Measurements from ENCODE around the gene ANKDD1A.

ANKDD1A gene

GRCh38 chr15:64925335-64926330, 13.9 kb downstream of the ANKDD1A start:
- no peak for DNase-seq (ENCODE audit: low read depth)

GRCh38 chr15:64926661-64927060, 15.0 kb downstream of the ANKDD1A start:
- DNase-seq (ENCODE audit: low read depth), result no peak

DNA sequence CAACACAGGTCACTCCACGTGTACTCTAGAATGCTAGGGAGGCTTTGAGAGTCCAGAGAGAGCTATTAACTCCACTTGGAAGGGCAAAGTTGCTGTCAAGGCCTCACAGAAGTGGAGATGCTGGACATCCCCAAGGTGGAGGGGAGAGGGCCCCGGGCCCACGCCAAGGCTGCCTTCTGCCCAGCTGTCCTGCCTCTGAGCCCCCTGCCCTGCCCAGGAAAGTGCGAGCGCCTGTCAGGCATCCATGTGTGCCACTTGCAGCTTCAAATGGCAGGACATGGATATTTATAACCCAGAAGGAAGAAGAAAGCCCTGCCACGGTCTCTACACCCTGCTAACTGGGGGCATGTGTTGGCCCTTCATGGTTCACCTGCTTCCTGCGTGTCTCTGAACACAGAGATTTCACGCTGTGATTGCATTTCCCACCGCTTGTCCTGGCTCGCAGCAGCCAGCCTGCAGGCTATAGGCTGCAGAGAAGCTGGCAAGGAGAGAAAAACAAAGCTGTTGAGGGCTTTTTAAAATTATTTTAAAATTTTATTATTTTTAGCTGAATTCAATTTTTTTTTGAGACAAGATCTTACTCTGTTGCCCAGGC, 17.0 kb downstream of the ANKDD1A start:
- DNase-seq (ENCODE audit: low read depth), result no peak

GRCh38 chr15:64930019-64930652, 18.4 kb downstream of the ANKDD1A start:
- no peak for DNase-seq (ENCODE audit: low read depth)

- DNase-seq (ENCODE audit: low read depth), result no peak
Observed at GRCh38 chr15:64930778-64931371, 19.2 kb downstream of the ANKDD1A start.

GRCh38 chr15:64931381-64931780, 19.7 kb downstream of the ANKDD1A start:
- DNase-seq (ENCODE audit: low read depth), result no peak

GRCh38 chr15:64934023-64934422, 22.3 kb downstream of the ANKDD1A start:
- DNase-seq (ENCODE audit: low read depth), result no peak

DNA sequence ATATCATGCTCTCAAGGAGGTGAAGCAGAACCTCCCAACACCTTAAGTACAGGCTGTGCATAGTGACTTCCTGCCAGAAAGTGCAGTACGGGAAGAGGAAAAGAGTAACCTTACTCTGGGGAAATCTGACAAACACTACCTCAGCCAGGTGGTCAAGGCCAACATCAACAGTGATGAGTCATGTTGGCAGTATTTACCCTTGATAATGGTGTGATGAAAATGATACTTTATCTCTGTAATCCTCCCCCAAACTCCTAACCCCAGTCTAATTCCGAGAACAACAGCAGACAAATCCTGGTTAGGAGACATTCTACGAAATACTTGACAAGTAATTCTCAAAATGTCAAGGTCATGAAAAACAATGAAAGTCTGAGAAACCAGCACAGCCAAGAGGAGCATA, 26.5 kb downstream of the ANKDD1A start:
- DNase-seq (ENCODE audit: low read depth), result no peak

GRCh38 chr15:64942356-64942755, 30.7 kb downstream of the ANKDD1A start:
- DNase-seq (ENCODE audit: low read depth), result no peak

GRCh38 chr15:64943512-64944225, 32.0 kb downstream of the ANKDD1A start:
- no peak for DNase-seq (ENCODE audit: low read depth)

DNA sequence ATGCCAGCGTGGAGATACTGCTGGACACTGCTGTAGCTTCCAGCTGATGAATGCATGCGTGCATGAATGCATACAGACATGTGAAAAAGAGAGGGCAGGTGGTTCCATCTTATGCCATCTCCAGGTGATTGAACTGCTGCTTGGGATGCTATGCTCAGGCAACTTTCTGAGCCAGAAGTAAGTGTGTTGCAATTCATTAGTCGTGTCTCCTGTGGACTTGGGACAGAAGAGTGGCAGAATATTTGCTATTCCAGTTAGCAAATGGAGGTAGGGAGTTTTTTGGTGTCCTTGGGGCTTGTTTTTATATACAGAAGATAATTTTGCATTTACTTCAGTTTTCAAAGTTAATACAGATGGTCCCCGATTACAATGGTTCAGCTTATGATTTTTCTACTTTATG, 33.3 kb downstream of the ANKDD1A start:
- no peak for DNase-seq (ENCODE audit: low read depth)

GRCh38 chr15:64947211-64947610, 35.5 kb downstream of the ANKDD1A start:
- DNase-seq (ENCODE audit: low read depth), result no peak

- DNase-seq (ENCODE audit: low read depth), result no peak
Observed at GRCh38 chr15:64948916-64949315, 37.2 kb downstream of the ANKDD1A start.

GRCh38 chr15:64949383-64950186, 37.9 kb downstream of the ANKDD1A start:
- no peak for DNase-seq (ENCODE audit: low read depth)

GRCh38 chr15:64950888-64951287, 39.2 kb downstream of the ANKDD1A start:
- DNase-seq (ENCODE audit: low read depth), result no peak

DNA sequence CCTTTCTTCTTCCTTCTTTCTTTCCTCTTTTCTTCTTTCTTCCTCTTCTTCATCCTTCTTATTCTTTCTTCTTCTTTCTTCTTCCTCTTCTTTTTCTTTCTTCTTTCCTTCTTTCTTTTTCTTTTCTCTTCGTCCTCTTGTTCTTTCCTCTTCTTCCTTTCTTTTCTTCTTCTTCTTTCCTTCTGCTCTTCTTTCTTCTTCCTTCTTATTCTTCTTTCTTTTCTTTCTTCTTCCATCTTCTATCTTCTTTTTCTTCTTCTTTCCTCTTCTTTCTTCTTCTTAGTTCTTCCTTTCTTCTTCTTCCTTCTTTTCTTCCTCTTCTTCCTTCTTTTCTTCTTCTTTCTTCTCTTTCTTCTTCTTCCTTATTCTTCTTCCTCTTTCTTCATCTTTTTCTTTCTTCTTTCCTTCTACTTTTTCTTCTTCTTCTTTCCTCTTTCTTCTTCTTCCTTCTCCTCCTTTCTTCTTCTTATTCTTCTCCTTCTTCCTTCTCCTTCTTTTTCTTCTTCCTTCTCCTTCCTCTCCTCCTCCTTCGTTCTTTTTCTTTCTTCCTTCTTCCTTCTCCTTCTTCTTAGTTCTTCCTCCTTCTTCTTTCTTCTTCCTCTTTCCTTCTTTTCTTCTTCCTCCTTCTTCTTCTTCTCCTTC, 40.2 kb downstream of the ANKDD1A start:
- no peak for DNase-seq (ENCODE audit: low read depth)

GRCh38 chr15:64954395-64954794, 42.7 kb downstream of the ANKDD1A start:
- no peak for DNase-seq (ENCODE audit: low read depth)

- DNase-seq (ENCODE audit: low read depth), result no peak
Observed at GRCh38 chr15:64959128-64959527, 47.4 kb downstream of the ANKDD1A start.

GRCh38 chr15:64960153-64960552, 48.5 kb downstream of the ANKDD1A start:
- DNase-seq (ENCODE audit: low read depth), result no peak

DNA sequence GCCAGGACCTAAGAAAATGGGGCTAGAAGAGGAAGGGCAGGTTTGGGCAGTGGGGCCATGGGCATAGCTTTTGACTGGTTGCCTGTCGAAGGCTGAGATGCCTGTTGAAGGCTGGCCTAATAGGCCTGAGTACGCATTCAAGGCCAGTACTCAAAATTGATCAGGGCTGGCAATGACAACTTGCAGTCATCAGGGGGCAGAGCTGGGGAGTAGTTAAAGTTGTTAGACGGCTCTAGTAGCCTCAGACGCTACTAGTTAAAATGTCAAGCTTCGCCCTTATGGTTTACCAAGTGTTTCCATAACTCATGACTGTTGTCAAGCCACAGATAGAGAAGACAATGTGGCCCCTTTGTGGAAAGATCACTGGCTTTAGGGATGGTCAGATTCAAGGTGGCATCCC, 49.3 kb downstream of the ANKDD1A start:
- DNase-seq (ENCODE audit: low read depth), result no peak

GRCh38 chr15:64969401-64969800, 57.7 kb downstream of the ANKDD1A start:
- DNase-seq (ENCODE audit: low read depth), result no peak
